ENCODE results near the gene IFI16.
A peak's percentile ranks its signal among the peaks of the same experiment; 100 is the strongest.

IFI16 gene

DNA sequence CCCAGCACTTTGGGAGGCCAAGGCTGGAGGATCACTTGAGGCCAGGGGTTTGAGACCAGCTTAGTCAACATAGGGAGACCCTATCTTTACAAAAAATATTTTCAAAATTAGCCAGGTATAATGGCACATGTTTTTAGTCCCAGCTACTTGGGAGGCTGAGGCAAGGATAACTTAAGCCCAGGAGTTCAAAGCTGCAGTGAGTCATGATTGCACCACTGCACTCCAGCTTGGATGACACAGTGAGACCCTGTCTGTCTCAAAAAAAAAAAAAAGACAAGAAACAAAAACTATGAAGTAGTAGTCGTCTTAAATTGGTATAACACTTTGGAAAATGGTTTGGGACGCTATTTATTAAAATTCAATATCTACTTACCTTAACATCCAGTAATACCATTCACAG is 59.2 kb downstream of the IFI16 start:
- WGBS = no CpG with 5 or more reads among the region's 2 CpGs
- no peak overlapping the region for H2BK5ac ChIP-seq (ENCODE audit: low read depth, low read length, poor library complexity, severe bottlenecking)
- no peaks in the 10 kb centered on the region for H3K9me3 ChIP-seq (ENCODE audit: control insufficient read depth, low read length)
- H2BK12ac ChIP-seq (ENCODE audit: low read length in 2 of 2) = no peak overlapping the region
- H3K36me3 ChIP-seq (ENCODE audit: control insufficient read depth in 1 of 2, insufficient read depth in 2 of 2, low read depth in 1 of 2, low read length in 2 of 2) = no peaks in the 10 kb centered on the region
- no peak overlapping the region for H3K23ac ChIP-seq (ENCODE audit: low read length in 2 of 2)
- no peak overlapping the region for H2AFZ ChIP-seq (ENCODE audit: low read depth, low read length)
- H2BK15ac ChIP-seq (ENCODE audit: low read depth, poor library complexity, severe bottlenecking) = no peak overlapping the region
- no peak overlapping the region for H3K4ac ChIP-seq (ENCODE audit: low read depth in 1 of 2, low read length in 2 of 2)
- no peak overlapping the region for H3K14ac ChIP-seq (ENCODE audit: low read length in 2 of 2)
- no peak overlapping the region for H3K18ac ChIP-seq (ENCODE audit: low read depth in 1 of 2, low read length in 2 of 2)
- DNase-seq = peak; percentile 64
- no peak overlapping the region for H3K9ac ChIP-seq (ENCODE audit: low read length)
- no peak overlapping the region for H2BK120ac ChIP-seq (ENCODE audit: low read depth, low read length)
- no peaks in the 10 kb centered on the region for H3K4me1 ChIP-seq (ENCODE audit: control insufficient read depth, insufficient read depth, low read depth, low read length)
- H4K91ac ChIP-seq (ENCODE audit: low read length) = no peak overlapping the region
- H3K4me3 ChIP-seq (ENCODE audit: insufficient read depth in 1 of 2, low read depth in 1 of 2, low read length in 2 of 2) = no peak overlapping the region
- H2AK5ac ChIP-seq (ENCODE audit: low read length, severe bottlenecking) = no peak overlapping the region
- no peaks in the 10 kb centered on the region for H3K27me3 ChIP-seq (ENCODE audit: control insufficient read depth in 1 of 2, insufficient read depth in 1 of 2, low read length in 2 of 2)
- no peak overlapping the region for H3K27ac ChIP-seq (ENCODE audit: low read length, poor library complexity, severe bottlenecking)
- no peak overlapping the region for H4K8ac ChIP-seq (ENCODE audit: low read length)
- no peak overlapping the region for H3K4me2 ChIP-seq (ENCODE audit: low read length, poor library complexity, severe bottlenecking)
- no peaks in the 10 kb centered on the region for H3K79me1 ChIP-seq (replicated peaks; ENCODE audit: low read length, poor library complexity, severe bottlenecking)

DNA sequence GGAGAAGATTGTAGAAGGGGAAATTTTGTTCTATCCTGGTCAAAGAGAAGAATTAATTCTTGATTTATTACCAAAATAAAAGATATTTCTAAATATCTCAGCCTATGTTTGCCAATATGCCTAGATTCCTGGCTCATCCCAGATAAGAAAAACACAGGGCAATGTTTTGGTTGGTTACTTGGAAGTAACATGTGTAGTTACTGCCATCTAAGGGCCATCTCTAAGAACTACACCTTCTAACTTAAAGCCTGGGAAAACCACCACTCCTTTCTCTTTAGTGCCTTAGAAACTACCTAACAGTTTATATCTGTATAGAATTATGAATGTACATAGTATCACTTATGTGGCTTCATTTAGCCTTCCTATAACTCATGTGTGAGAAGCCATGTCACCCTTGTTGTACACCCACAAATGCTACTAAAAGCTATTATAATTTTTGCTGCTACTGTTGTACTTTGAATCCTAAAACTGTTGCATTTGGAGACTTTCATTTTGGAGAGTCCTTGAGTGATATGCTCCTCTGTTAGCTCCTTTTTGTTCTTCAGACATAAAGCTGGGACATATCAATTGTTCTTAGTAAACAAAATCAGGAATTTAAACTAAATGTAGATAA is 62.4 kb downstream of the IFI16 start:
- Histone ChIP-seq H3K9ac (ENCODE audit: low read length) (peak overlapping the region; percentile 53), H3K18ac (ENCODE audit: low read depth in 1 of 2, low read length in 2 of 2) (no peak overlapping the region), H3K27ac (ENCODE audit: low read length, poor library complexity, severe bottlenecking) (no peak overlapping the region), H4K8ac (ENCODE audit: low read length) (no peak overlapping the region), H3K4ac (ENCODE audit: low read depth in 1 of 2, low read length in 2 of 2) (no peak overlapping the region), H3K27me3 (ENCODE audit: control insufficient read depth in 1 of 2, insufficient read depth in 1 of 2, low read length in 2 of 2) (peaks cover 0 to 1% of the 10 kb centered on the region in 2 experiments), H3K4me2 (ENCODE audit: low read length, poor library complexity, severe bottlenecking) (no peak overlapping the region), H3K4me3 (ENCODE audit: insufficient read depth in 1 of 2, low read depth in 1 of 2, low read length in 2 of 2) (no peak overlapping the region), H3K14ac (ENCODE audit: low read length in 2 of 2) (no peak overlapping the region), H2BK120ac (ENCODE audit: low read depth, low read length) (no peak overlapping the region), H2BK5ac (ENCODE audit: low read depth, low read length, poor library complexity, severe bottlenecking) (no peak overlapping the region), H2BK12ac (ENCODE audit: low read length in 2 of 2) (no peak overlapping the region), H3K9me3 (ENCODE audit: control insufficient read depth, low read length) (no peaks in the 10 kb centered on the region), H3K4me1 (ENCODE audit: control insufficient read depth, insufficient read depth, low read depth, low read length) (no peaks in the 10 kb centered on the region), H2AFZ (ENCODE audit: low read depth, low read length) (no peak overlapping the region), H3K79me1 (replicated peaks; ENCODE audit: low read length, poor library complexity, severe bottlenecking) (no peaks in the 10 kb centered on the region), H2AK5ac (ENCODE audit: low read length, severe bottlenecking) (no peak overlapping the region), H2BK15ac (ENCODE audit: low read depth, poor library complexity, severe bottlenecking) (no peak overlapping the region), H3K36me3 (ENCODE audit: control insufficient read depth in 1 of 2, insufficient read depth in 2 of 2, low read depth in 1 of 2, low read length in 2 of 2) (no peaks in the 10 kb centered on the region), H4K91ac (ENCODE audit: low read length) (no peak overlapping the region), H3K23ac (ENCODE audit: low read length in 2 of 2) (no peak overlapping the region)
- DNase-seq = peak; percentile 74

DNA sequence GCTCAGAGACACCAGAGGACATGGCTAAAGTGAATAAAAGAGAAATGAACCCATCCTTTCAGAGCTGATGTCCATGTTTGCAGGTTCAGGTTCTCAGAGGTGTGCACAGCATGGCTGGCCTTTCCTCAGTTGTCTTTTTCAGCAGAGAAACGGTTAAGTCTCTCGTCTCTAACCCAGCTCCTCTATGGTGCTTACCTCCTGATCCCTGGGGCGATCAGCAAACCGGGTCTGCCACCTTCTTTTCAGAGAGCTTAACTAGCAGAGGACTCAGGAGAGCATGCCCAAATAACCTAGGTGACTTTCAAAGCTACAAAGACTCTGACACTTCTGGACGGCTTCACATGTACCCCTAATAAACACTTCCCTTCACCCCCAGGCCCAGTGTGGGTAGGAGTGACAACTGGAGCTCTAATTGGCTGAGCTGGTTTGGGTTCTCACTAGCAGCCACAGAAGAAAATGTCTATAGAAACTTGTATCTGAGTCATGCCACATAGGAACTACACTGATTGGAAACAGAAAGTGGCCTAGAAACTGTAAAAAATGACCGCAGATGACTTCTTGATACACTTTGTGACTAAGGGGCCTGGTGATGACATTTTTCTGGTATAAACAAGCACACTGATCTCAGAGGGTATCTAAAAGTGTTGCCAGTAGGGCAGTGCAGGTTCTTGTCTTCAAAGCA is 66.9 kb downstream of the IFI16 start, which contains the start of gene AIM2:
Gene AIM2, minus strand, starts transcription at position 329 of the 682 bp plus-strand sequence. CDS start 3,267 bp downstream, outside the sequence.
- peak; percentile 48 for DNase-seq
- H3K79me1 ChIP-seq (replicated peaks; ENCODE audit: low read length, poor library complexity, severe bottlenecking) = no peaks in the 10 kb centered on the region

DNA sequence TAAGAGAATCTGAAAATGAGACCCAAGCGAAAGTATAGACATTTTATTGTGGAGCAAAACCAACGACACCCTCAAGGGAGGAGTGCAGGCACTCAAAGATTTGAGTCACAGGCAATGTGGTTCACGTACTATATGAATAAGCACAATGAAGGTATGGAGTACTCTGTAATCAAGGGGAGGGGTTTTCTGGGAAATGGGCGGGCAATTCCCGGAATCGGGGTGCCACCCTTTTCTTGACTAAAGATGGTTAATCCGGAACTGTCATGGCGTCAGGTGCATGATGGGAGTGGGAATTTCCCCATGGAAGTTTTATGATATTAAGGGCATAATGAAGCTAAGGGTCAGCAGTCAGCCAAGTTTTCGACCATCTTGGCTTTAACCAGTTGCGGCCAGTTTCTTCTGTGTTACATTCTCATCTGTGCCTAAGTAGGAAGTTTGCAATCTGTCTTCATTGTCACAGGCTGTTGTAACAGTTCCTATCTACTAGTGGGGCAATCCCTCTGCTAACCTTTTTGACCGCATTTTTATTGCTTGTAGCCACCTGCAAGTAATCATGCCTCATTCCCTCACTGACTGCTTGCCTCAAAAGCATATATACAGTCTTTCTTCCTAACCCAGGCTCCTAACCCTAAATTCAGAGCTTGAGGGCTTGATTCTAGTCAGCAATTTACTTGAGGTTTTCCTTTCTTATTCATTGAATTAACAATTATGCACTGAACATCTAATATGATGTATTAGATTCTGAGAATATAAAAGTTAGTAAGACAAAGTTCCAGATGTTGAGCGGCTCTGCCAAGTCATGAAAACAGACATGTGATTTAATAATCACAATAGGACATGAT is 67.6 kb downstream of the IFI16 start:
- Histone ChIP-seq H3K4me1 (ENCODE audit: control insufficient read depth, insufficient read depth, low read depth, low read length) (no peaks in the 10 kb centered on the region), H2BK120ac (ENCODE audit: low read depth, low read length) (no peak overlapping the region), H3K79me1 (replicated peaks; ENCODE audit: low read length, poor library complexity, severe bottlenecking) (no peaks in the 10 kb centered on the region), H3K14ac (ENCODE audit: low read length in 2 of 2) (no peak overlapping the region), H3K9me3 (ENCODE audit: control insufficient read depth, low read length) (no peaks in the 10 kb centered on the region), H4K8ac (ENCODE audit: low read length) (no peak overlapping the region), H2AFZ (ENCODE audit: low read depth, low read length) (no peak overlapping the region), H3K23ac (ENCODE audit: low read length in 2 of 2) (no peak overlapping the region), H3K18ac (ENCODE audit: low read depth in 1 of 2, low read length in 2 of 2) (no peak overlapping the region), H3K36me3 (ENCODE audit: control insufficient read depth in 1 of 2, insufficient read depth in 2 of 2, low read depth in 1 of 2, low read length in 2 of 2) (no peaks in the 10 kb centered on the region), H2BK15ac (ENCODE audit: low read depth, poor library complexity, severe bottlenecking) (no peak overlapping the region), H3K4me2 (ENCODE audit: low read length, poor library complexity, severe bottlenecking) (no peak overlapping the region), H2BK12ac (ENCODE audit: low read length in 2 of 2) (no peak overlapping the region), H3K4ac (ENCODE audit: low read depth in 1 of 2, low read length in 2 of 2) (no peak overlapping the region), H2BK5ac (ENCODE audit: low read depth, low read length, poor library complexity, severe bottlenecking) (no peak overlapping the region), H2AK5ac (ENCODE audit: low read length, severe bottlenecking) (no peak overlapping the region), H3K4me3 (ENCODE audit: insufficient read depth in 1 of 2, low read depth in 1 of 2, low read length in 2 of 2) (no peak overlapping the region), H3K27me3 (ENCODE audit: control insufficient read depth in 1 of 2, insufficient read depth in 1 of 2, low read length in 2 of 2) (peaks cover 0 to 16% of the 10 kb centered on the region in 2 experiments), H4K91ac (ENCODE audit: low read length) (no peak overlapping the region), H3K9ac (ENCODE audit: low read length) (no peak overlapping the region), H3K27ac (ENCODE audit: low read length, poor library complexity, severe bottlenecking) (no peak overlapping the region)
- DNase-seq = peak; percentile 42
- WGBS = 88% methylated on average over 12 of the region's 12 CpGs

More for the DNA sequence above, 66.9 kb downstream of the IFI16 start, which contains the start of gene AIM2:
- Histone ChIP-seq H3K23ac (ENCODE audit: low read length in 2 of 2) (no peak within 1 kb of the TSS), H3K4me2 (ENCODE audit: low read length, poor library complexity, severe bottlenecking) (no peak within 1 kb of the TSS), H2AK5ac (ENCODE audit: low read length, severe bottlenecking) (no peak within 1 kb of the TSS), H2BK120ac (ENCODE audit: low read depth, low read length) (no peak within 1 kb of the TSS), H2BK12ac (ENCODE audit: low read length in 2 of 2) (no peak within 1 kb of the TSS), H4K91ac (ENCODE audit: low read length) (no peak within 1 kb of the TSS), H3K4me3 (ENCODE audit: insufficient read depth in 1 of 2, low read depth in 1 of 2, low read length in 2 of 2) (no peak within 1 kb of the TSS), H2BK15ac (ENCODE audit: low read depth, poor library complexity, severe bottlenecking) (no peak within 1 kb of the TSS), H3K36me3 (ENCODE audit: control insufficient read depth in 1 of 2, insufficient read depth in 2 of 2, low read depth in 1 of 2, low read length in 2 of 2) (no peaks in the 10 kb centered on the region), H2BK5ac (ENCODE audit: low read depth, low read length, poor library complexity, severe bottlenecking) (no peak within 1 kb of the TSS), H3K18ac (ENCODE audit: low read depth in 1 of 2, low read length in 2 of 2) (no peak within 1 kb of the TSS), H3K27me3 (ENCODE audit: control insufficient read depth in 1 of 2, insufficient read depth in 1 of 2, low read length in 2 of 2) (peaks cover 0 to 16% of the 10 kb centered on the region in 2 experiments), H3K4me1 (ENCODE audit: control insufficient read depth, insufficient read depth, low read depth, low read length) (no peaks in the 10 kb centered on the region), H4K8ac (ENCODE audit: low read length) (no peak within 1 kb of the TSS), H3K14ac (ENCODE audit: low read length in 2 of 2) (no peak within 1 kb of the TSS), H3K4ac (ENCODE audit: low read depth in 1 of 2, low read length in 2 of 2) (no peak within 1 kb of the TSS), H3K27ac (ENCODE audit: low read length, poor library complexity, severe bottlenecking) (no peak within 1 kb of the TSS), H2AFZ (ENCODE audit: low read depth, low read length) (no peak within 1 kb of the TSS), H3K9me3 (ENCODE audit: control insufficient read depth, low read length) (no peaks in the 10 kb centered on the region), H3K9ac (ENCODE audit: low read length) (no peak within 1 kb of the TSS)
- 84% methylated on average over 6 of the region's 6 CpGs for WGBS

All from mesenchymal stem cell (in vitro differentiated cells and primary cell).